Fibroblast of upper back skin (primary cell): ENCODE measurements around the gene HIPK1.
"Not testable (repeated sequence)": the region's sequence is repeated elsewhere in the genome, so short reads cannot be mapped to it uniquely, and the experiment has no call there.

Experiments
- DNase-seq: peaks from one replicate; pipeline ENCODE4 v3.0.0-alpha.2; 2013

Gene HIPK1

GRCh38 chr1:113983391-113983790 is 54.3 kb downstream of the HIPK1 start:
- no peak for DNase-seq

- DNase-seq: no peak
Measured at GRCh38 chr1:113983826-113984225, 54.7 kb downstream of the HIPK1 start.

DNA sequence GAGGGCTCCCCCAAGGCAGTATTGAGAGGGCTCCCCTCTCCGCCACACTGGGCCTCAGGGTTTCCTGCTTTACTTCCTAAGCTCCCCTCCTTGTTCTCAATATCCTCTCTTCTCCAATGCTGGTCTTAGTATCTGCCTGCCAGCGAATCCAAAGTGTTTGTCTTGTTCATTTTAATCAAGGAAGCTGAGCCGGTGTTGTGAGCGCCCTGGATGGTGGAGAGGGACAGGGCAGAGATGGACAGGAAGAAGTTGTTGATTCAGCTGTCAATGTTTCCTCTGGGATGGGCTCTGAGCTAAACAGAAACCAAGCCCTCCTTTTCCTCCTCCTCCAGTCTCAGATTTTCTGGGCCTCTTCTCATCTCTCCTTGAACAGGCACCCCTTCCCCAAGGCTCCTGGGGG is 55.6 kb downstream of the HIPK1 start:
- no peak for DNase-seq

DNA sequence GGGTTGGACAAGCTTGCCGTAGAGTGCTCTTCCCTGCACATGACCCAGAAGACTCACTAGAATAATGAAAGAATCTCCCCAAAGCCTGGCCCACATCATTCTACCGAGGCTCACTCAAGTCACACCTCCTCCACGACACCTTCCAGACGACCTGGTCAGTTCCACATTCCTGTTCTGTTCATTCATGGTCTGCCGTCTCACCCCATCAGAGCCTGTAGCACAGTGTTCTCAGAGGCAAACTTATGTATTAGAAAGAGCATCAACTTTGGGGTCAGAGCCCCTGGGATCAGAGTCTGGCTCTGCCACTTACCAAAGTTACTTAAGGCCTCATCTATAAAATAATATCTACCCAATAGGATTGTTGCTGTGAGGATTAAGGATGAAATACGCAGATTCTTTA is 57.7 kb downstream of the HIPK1 start:
- DNase-seq: no peak

GRCh38 chr1:113987259-113987658 is 58.1 kb downstream of the HIPK1 start:
- no peak for DNase-seq

DNA sequence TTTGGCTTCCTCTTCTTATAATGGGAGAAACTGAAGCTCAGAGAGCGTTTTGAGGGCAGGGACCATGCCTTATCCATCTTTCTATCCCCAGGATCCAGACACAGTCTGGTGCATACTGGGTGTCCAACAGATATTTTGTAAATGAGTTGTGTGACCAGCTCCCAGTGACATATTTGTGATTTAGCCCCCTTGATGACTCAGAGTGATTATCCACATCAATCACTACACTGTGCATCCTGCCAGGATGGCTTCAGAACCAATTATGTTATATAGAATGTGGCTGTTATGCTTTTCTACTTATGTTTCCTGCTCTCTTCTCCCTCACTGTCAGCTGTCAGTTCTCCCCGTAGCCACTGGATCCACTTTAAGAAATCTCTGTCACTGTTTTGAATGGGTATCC is 61.4 kb downstream of the HIPK1 start:
- peak; percentile 46 for DNase-seq

GRCh38 chr1:113990961-113991360 is 61.8 kb downstream of the HIPK1 start:
- DNase-seq: no peak

DNA sequence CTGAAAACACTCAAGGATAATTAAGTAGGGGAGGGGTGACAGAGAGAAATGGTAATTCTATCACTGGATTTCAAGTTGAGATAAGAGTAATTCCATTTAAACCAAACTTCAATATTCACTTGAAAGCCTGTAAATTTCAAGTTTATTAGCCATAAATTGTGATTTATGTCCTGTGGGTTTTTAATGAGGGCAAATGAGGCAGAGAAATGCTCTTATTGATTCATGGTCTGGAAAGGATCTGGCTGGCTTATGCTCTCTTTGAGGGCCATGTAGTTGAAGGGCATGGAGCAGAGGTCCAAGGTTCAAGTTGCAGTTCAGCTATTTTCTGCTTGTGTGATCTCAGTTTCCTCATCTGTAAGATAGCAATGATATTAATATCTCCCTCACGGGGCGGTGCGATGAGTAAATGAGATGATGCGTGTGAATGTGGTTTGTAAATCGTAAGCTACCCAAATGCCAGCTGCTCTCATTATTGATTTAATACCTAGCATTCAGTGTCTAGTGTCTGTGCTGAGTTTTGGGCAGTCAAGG is 62.4 kb downstream of the HIPK1 start:
- DNase-seq: no peak

GRCh38 chr1:113993072-113993471 is 63.9 kb downstream of the HIPK1 start:
- DNase-seq: no peak

GRCh38 chr1:113993766-113994165 is 64.6 kb downstream of the HIPK1 start:
- DNase-seq: no peak

- no peak for DNase-seq
Measured at GRCh38 chr1:113995382-113995781, 66.3 kb downstream of the HIPK1 start.

DNA sequence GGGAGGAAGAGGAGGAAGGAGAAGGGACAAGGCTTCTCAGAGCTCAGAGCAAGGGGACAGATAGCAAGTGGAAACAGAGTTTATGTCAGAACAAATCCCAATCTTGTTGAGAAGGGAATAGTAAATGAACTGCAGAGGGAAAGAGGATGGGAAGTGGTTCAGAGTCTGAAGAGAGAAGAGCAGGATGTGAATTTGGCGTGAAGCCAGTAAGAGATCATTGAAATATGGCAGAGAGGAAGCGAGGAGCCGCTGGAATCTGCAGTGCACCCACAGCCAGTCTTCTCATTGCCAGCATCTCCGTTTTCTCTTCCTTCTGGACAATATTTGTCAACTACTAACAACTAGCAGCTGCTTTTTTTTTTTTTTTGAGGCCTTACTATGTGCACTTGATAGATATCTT is 69.2 kb downstream of the HIPK1 start:
- peak; percentile 76 for DNase-seq

GRCh38 chr1:113999233-113999632 is 70.1 kb downstream of the HIPK1 start:
- DNase-seq: no peak

GRCh38 chr1:113999799-114000198 is 70.7 kb downstream of the HIPK1 start:
- DNase-seq: no peak

GRCh38 chr1:114000406-114000805 is 71.3 kb downstream of the HIPK1 start:
- DNase-seq: no peak

- DNase-seq: peak; percentile 81
Measured at GRCh38 chr1:114002492-114003239, 73.5 kb downstream of the HIPK1 start.

- no peak for DNase-seq
Measured at GRCh38 chr1:114003431-114003830, 74.3 kb downstream of the HIPK1 start.

DNA sequence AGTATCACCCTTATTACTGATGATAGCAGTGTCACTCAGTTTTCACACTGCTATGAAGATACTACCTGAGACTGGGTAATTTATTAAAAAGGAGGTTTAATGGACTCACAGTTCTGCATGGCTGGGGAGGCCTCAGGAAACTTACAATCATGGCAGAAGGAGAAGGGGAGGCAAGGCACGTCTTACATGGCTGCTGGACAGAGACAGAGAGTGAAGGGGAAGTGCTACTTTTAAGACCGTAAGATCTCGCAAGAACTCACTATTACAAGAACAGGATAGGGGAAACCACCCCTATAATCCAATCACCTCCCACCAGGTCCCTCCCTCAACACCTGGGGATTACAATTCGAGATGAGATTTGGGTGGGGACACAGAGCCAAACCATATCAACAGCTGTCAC is 77.7 kb downstream of the HIPK1 start:
- DNase-seq: not testable (repeated sequence)

DNA sequence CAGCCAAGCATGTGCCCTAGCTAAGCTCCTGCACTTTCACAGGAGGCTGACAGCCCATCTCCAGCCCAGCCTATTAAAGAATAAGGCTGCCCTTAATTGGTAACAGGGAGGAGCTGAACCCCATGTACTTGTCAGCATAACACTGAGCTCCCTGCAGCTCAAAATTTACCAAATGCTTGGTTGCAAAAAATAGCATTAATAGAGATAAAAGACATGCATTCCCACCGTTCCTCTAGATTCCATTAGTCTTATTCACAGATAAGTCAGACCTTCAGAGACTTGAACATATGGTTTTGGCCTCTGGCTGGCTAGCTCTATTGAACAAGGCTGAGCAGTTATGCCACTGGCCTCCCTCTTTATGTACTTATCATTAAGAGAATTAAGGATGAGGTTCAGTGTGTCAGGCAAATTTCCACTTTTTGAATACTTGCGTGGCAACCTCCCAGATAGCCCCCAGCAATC is 79.4 kb downstream of the HIPK1 start:
- DNase-seq: peak; percentile 87

GRCh38 chr1:114008993-114009392 is 79.9 kb downstream of the HIPK1 start:
- DNase-seq: no peak

- DNase-seq: peak; percentile 77
Measured at GRCh38 chr1:114009393-114009792, 80.3 kb downstream of the HIPK1 start.

GRCh38 chr1:114010433-114011184 is 81.5 kb downstream of the HIPK1 start:
- no peak for DNase-seq

- peak; percentile 64 for DNase-seq
Measured at GRCh38 chr1:114011796-114012195, 82.7 kb downstream of the HIPK1 start.

DNA sequence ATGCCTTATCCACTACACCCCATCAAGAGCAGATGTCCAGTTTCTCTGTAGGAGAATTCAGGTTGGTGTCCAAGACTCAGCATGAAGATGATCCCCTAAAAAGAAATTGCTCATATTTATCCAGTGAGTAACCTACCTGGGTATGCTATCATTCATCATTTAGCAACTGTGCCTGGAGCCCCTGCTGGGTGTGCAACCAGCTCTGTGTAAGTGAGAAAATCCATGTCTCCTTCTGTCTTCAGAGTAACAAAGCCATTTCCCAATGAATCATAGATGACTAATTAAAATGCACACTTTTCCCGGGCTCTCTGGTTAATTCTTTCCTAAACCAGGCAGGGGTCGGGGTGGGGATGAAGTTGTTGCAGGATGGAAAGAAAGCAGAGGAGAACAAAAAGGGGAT is 86.0 kb downstream of the HIPK1 start:
- peak; percentile 84 for DNase-seq
